IMR-90 (cell line): ENCODE measurements around the gene LAMA2. TPM values are rescaled to one million over a fixed set of nuclear protein-coding genes. Genes with fewer than 3 reads are reported as not detected.

Source experiments
- ATAC-seq: fragments of 200-7000 bp; cut with Tn5 transposase; 2 replicates; pipeline ENCODE4 v1.9.1; 2020; ENCODE audit warnings: low read depth, mild to moderate bottlenecking, moderate library complexity
- BruUV-seq: library from RNA; stranded (reverse); fragments of 400-500 nt; replicated peaks from 2 replicates; lab custom pipeline; 2021; lab: Mats Ljungman, UMichigan
- CTCF ChIA-PET: fragments of 300-600 bp; formaldehyde crosslinking; extraction: SDS; loops from one replicate; lab custom pipeline; 2021; ENCODE audit warnings: antibody characterized with exemption; lab: Yijun Ruan, JAX
- POLR2A ChIA-PET: fragments of 300-600 bp; sonication (Branson Sonifier 250); formaldehyde crosslinking; loops from one replicate; lab custom pipeline; 2022; ENCODE audit warnings: antibody characterized with exemption; ENCODE audit not compliant: unreplicated experiment; lab: Charles Lee
- DNase-seq: peaks from one replicate; pipeline ENCODE4 v3.0.0; 2013
- H2AFZ ChIP-seq: replicated peaks from 2 replicates; pipeline ENCODE3; 2013; ENCODE audit warnings: low read length, mild to moderate bottlenecking; ENCODE audit not compliant: poor library complexity
- H2AK5ac ChIP-seq: 2 replicates; pipeline ENCODE4 v1.6.1; 2013; ENCODE audit warnings: low read depth, low read length, inconsistent platforms
- H2AK9ac ChIP-seq: replicated peaks from 2 replicates; pipeline ENCODE3; 2013; ENCODE audit warnings: mild to moderate bottlenecking, low read depth, low read length, moderate library complexity; ENCODE audit not compliant: poor library complexity
- H2BK120ac ChIP-seq: 2 replicates; pipeline ENCODE4 v1.6.1; 2013; ENCODE audit warnings: low read depth, low read length, inconsistent platforms
- H2BK15ac ChIP-seq: 3 replicates; pipeline ENCODE4 v1.6.1; 2013; ENCODE audit warnings: low read depth, low read length, inconsistent platforms
- H2BK20ac ChIP-seq: 2 replicates; pipeline ENCODE4 v1.6.1; 2013; ENCODE audit warnings: low read depth, mild to moderate bottlenecking, inconsistent platforms, low read length, moderate library complexity
- H2BK5ac ChIP-seq: 2 replicates; pipeline ENCODE4 v1.6.1; 2013; ENCODE audit warnings: mild to moderate bottlenecking, low read depth, low read length, inconsistent platforms; ENCODE audit not compliant: poor library complexity, severe bottlenecking
- H3K14ac ChIP-seq: replicated peaks from 2 replicates; pipeline ENCODE4 v1.6.1; 2013; ENCODE audit warnings: low read depth, low read length, inconsistent platforms
- H3K18ac ChIP-seq: 2 replicates; pipeline ENCODE4 v1.6.1; 2013; ENCODE audit warnings: low read depth, low read length, control low read depth
- H3K23ac ChIP-seq: 2 replicates; pipeline ENCODE4 v1.6.1; 2013; ENCODE audit warnings: low read depth, low read length, inconsistent platforms
- H3K27ac ChIP-seq: 2 replicates; pipeline ENCODE4 v1.5.1; 2013; ENCODE audit warnings: mild to moderate bottlenecking, control low read depth, low read length; ENCODE audit not compliant: insufficient read depth
- H3K27me3 ChIP-seq: 2 replicates; pipeline ENCODE4 v1.6.1; 2013; ENCODE audit warnings: low read length; ENCODE audit not compliant: control insufficient read depth, insufficient read depth
- H3K36me3 ChIP-seq: 2 replicates; pipeline ENCODE4 v1.6.1; 2013; ENCODE audit warnings: low read length, mixed read lengths; ENCODE audit not compliant: control insufficient read depth, insufficient read depth
- H3K4ac ChIP-seq: 2 replicates; pipeline ENCODE4 v1.6.1; 2013; ENCODE audit warnings: low read depth, low read length, inconsistent platforms
- H3K4me1 ChIP-seq: 2 replicates; pipeline ENCODE4 v1.6.1; 2013; ENCODE audit warnings: low read length, mixed read lengths; ENCODE audit not compliant: control insufficient read depth, insufficient read depth
- H3K4me2 ChIP-seq: 2 replicates; pipeline ENCODE4 v1.6.1; 2013; ENCODE audit warnings: low read depth, mild to moderate bottlenecking, control low read depth, low read length, moderate library complexity
- H3K4me3 ChIP-seq: 2 replicates; pipeline ENCODE4 v1.5.1; 2013; ENCODE audit warnings: low read depth, mild to moderate bottlenecking, control low read depth, low read length, moderate library complexity; ENCODE audit not compliant: insufficient read depth
- H3K56ac ChIP-seq: 2 replicates; pipeline ENCODE4 v1.6.1; 2013; ENCODE audit warnings: low read length, inconsistent platforms; ENCODE audit not compliant: insufficient read depth; ENCODE audit errors: extremely low read depth
- H3K79me1 ChIP-seq, 2 experiments: 2 replicates each; pipeline ENCODE4 v1.6.1; 2013; ENCODE audit warnings: low read length in 2 of 2, inconsistent platforms in 1 of 2, low read depth in 1 of 2
- H3K9ac ChIP-seq: 2 replicates; pipeline ENCODE4 v1.6.1; 2013; ENCODE audit warnings: low read depth, low read length, control low read depth
- H3K9me1 ChIP-seq: 2 replicates; pipeline ENCODE4 v1.6.1; 2013; ENCODE audit warnings: low read length, inconsistent platforms; ENCODE audit not compliant: insufficient read depth
- H3K9me3 ChIP-seq: 2 replicates; pipeline ENCODE4 v1.6.1; 2013; ENCODE audit warnings: low read length; ENCODE audit not compliant: control insufficient read depth, insufficient read depth
- H4K20me1 ChIP-seq: 2 replicates; pipeline ENCODE4 v1.6.1; 2013; ENCODE audit warnings: low read length, inconsistent platforms; ENCODE audit not compliant: insufficient read depth
- H4K5ac ChIP-seq: 2 replicates; pipeline ENCODE4 v1.6.1; 2013; ENCODE audit warnings: mild to moderate bottlenecking, low read depth, low read length, control low read depth
- H4K8ac ChIP-seq, 2 experiments: 2 replicates each; pipeline ENCODE4 v1.6.1; 2013; ENCODE audit warnings: low read depth in 2 of 2, low read length in 2 of 2, control low read depth in 1 of 2, inconsistent platforms in 1 of 2
- H4K91ac ChIP-seq: 2 replicates; pipeline ENCODE4 v1.6.1; 2013; ENCODE audit warnings: low read depth, low read length, inconsistent platforms; ENCODE audit not compliant: insufficient read depth
- BHLHE40 ChIP-seq: fragments of 150-350 bp; IDR thresholded peaks from 2 replicates; pipeline ENCODE4 v1.6.1; 2016; ENCODE audit warnings: mild to moderate bottlenecking, low read depth, low read length
- CEBPB ChIP-seq: IDR thresholded peaks from 2 replicates; pipeline ENCODE4 v1.6.1; 2012; ENCODE audit warnings: low read depth, low read length, improper control_type of control experiment
- CHD1 ChIP-seq: IDR thresholded peaks from 2 replicates; pipeline ENCODE4 v1.6.1; 2012; ENCODE audit warnings: low read depth, low read length, improper control_type of control experiment
- CTCF ChIP-seq: conservative IDR thresholded peaks from 2 replicates; pipeline ENCODE4 v1.5.1; 2012; ENCODE audit warnings: mild to moderate bottlenecking, low read depth, low read length, improper control_type of control experiment
- ELK1 ChIP-seq: fragments of 150-350 bp; IDR thresholded peaks from 2 replicates; pipeline ENCODE4 v1.6.1; 2016; ENCODE audit warnings: low read depth, mild to moderate bottlenecking, low read length, moderate library complexity, borderline replicate concordance
- FOS ChIP-seq: fragments of 150-350 bp; IDR thresholded peaks from 2 replicates; pipeline ENCODE4 v1.6.1; 2016; ENCODE audit warnings: low read depth, low read length
- MAFK ChIP-seq: IDR thresholded peaks from 2 replicates; pipeline ENCODE4 v1.6.1; 2012; ENCODE audit warnings: low read depth, low read length, improper control_type of control experiment
- MAZ ChIP-seq: IDR thresholded peaks from 2 replicates; pipeline ENCODE4 v1.6.1; 2012; ENCODE audit warnings: low read depth, mild to moderate bottlenecking, low read length, improper control_type of control experiment, moderate library complexity, borderline replicate concordance
- MXI1 ChIP-seq: IDR thresholded peaks from 2 replicates; pipeline ENCODE4 v1.6.1; 2012; ENCODE audit warnings: low read depth, mild to moderate bottlenecking, low read length, moderate library complexity, borderline replicate concordance
- NFE2L2 ChIP-seq: fragments of 150-350 bp; IDR thresholded peaks from 2 replicates; pipeline ENCODE4 v1.6.1; 2016; ENCODE audit warnings: low read depth, mild to moderate bottlenecking, low read length
- POLR2A ChIP-seq: IDR thresholded peaks from 2 replicates; pipeline ENCODE4 v1.6.1; 2012; ENCODE audit warnings: mild to moderate bottlenecking, low read depth, low read length
- RAD21 ChIP-seq: IDR thresholded peaks from 2 replicates; pipeline ENCODE4 v1.6.1; 2012; ENCODE audit warnings: low read length, improper control_type of control experiment
- RCOR1 ChIP-seq: IDR thresholded peaks from 2 replicates; pipeline ENCODE4 v1.6.1; 2012; ENCODE audit warnings: mild to moderate bottlenecking, low read length, improper control_type of control experiment; ENCODE audit not compliant: insufficient replicate concordance
- RFX5 ChIP-seq: IDR thresholded peaks from 2 replicates; pipeline ENCODE4 v1.8.0; 2012; ENCODE audit warnings: low read depth, mild to moderate bottlenecking, low read length, moderate library complexity
- SMC3 ChIP-seq: fragments of 150-350 bp; IDR thresholded peaks from 2 replicates; pipeline ENCODE4 v1.6.1; 2016; ENCODE audit warnings: low read depth, mild to moderate bottlenecking, antibody characterized with exemption, low read length, moderate library complexity
- WGBS, 2 experiments: methylation state at CpG; one replicate each; pipeline versions ENCODE4 v1.1.5 to v1.1.7; 2013; ENCODE audit warnings: missing lambda C conversion rate in 2 of 2; ENCODE audit not compliant: insufficient read length in 1 of 2; ENCODE audit errors: extremely low coverage in 2 of 2; 5-methylcytosine and 5-hydroxymethylcytosine counted together
- dilution Hi-C: fragments of 300-500 bp; cut with HindIII; formaldehyde crosslinking; loops from one replicate; pipeline ENCODE4 v1.14.3; 2018; ENCODE audit warnings: low sequenced_read_pairs; ENCODE audit not compliant: unreplicated experiment
- in situ Hi-C: fragments of 300-500 bp; cut with MboI; formaldehyde crosslinking; loops from 3 replicates; pipeline ENCODE4 v1.14.3; 2019; ENCODE audit warnings: low sequenced_read_pairs, inconsistent platforms, mixed read lengths
- intact Hi-C: fragments of 100-400 bp; cut with micrococcal nuclease; formaldehyde crosslinking; loops from 2 replicates; pipeline ENCODE4 v1.10.0; 2022
- polyA plus RNA-seq, 3 experiments: library from polyadenylated mRNA; depleted of rRNA; stranded (reverse); fragments of >200 nt; gene quantifications; 2 replicates each; pipeline ENCODE4 v1.2.3, GENCODE V29; 2012; ENCODE audit warnings: low replicate concordance in 1 of 3
- total RNA-seq: library from RNA; depleted of rRNA; stranded (reverse); fragments of >200 nt; gene quantifications from 2 replicates; pipeline ENCODE4 v1.2.3, GENCODE V29; 2012
- TF ChIP-seq, protein P1 (sequence below): fragments of 150-350 bp; IDR thresholded peaks from 2 replicates; pipeline ENCODE4 v1.6.1; 2017; ENCODE audit warnings: mild to moderate bottlenecking, antibody characterized with exemption, low read length, low read depth

LAMA2 gene
- total and polyA plus RNA-seq, 2 of the 4 experiments (the other 2 are of a cell fraction) = 9.9 to 13.3 TPM

- Histone ChIP-seq H3K4ac (no peak overlapping the region), H3K4me2 (no peak overlapping the region), H3K4me3 (no peak overlapping the region), H2BK120ac (no peak overlapping the region), H2AFZ (no peak overlapping the region), H3K18ac (no peak overlapping the region), H3K9me3 (no peaks in the 10 kb centered on the region), H4K91ac (no peak overlapping the region), H4K20me1 (no peaks in the 10 kb centered on the region), H4K8ac (no peak overlapping the region), H3K9me1 (peaks cover 3% of the 10 kb centered on the region), H3K4me1 (peaks cover 18% of the 10 kb centered on the region), H2BK5ac (no peak overlapping the region), H3K9ac (no peak overlapping the region), H2AK5ac (no peak overlapping the region), H3K56ac (no peak overlapping the region), H3K79me1 (no peaks in the 10 kb centered on the region; a peak in 1 of 4 replicates), H2BK15ac (no peak overlapping the region), H3K27ac (no peak overlapping the region), H3K36me3 (no peaks in the 10 kb centered on the region), H3K23ac (no peak overlapping the region), H4K5ac (no peak overlapping the region), H2BK20ac (no peak overlapping the region), H2AK9ac (no peak overlapping the region), H3K27me3 (no peaks in the 10 kb centered on the region), H3K14ac (no peak overlapping the region)
- TF ChIP-seq RCOR1 (no peak), RAD21 (no peak), CEBPB (no peak), FOS (no peak), SMC3 (no peak), NFE2L2 (no peak), ELK1 (no peak), RFX5 (no peak), BHLHE40 (no peak), CTCF (no peak), CHD1 (no peak), MXI1 (no peak), MAFK (no peak), MAZ (no peak), POLR2A (no peak)
- TF ChIP-seq, protein P1, sequence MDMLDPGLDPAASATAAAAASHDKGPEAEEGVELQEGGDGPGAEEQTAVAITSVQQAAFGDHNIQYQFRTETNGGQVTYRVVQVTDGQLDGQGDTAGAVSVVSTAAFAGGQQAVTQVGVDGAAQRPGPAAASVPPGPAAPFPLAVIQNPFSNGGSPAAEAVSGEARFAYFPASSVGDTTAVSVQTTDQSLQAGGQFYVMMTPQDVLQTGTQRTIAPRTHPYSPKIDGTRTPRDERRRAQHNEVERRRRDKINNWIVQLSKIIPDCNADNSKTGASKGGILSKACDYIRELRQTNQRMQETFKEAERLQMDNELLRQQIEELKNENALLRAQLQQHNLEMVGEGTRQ = no peak
- DNase-seq (no peak), ATAC-seq (no peak)
- no TSS peak for BruUV-seq
- intact Hi-C loops = no loop called here
- WGBS, 2 experiments = no CpG with 5 or more reads among the region's 2 CpGs
- dilution Hi-C loops = no loop called here
- ChIA-PET POLR2A (no interaction called here), CTCF (interaction anchor here (0.5 kb wide), 1 partner anchor 1980 kb away, joined by 3 read pairs; no protein-coding TSS in a partner anchor)
- in situ Hi-C loops = loop anchor here (10.0 kb wide), 2 partner anchors 269 to 529 kb away; no protein-coding TSS in a partner anchor
These were observed 612.7 kb downstream of the LAMA2 start for GRCh38 chr6:129495652-129496051.
